Astrocyte (in vitro differentiated cells and primary cell): ENCODE measurements around the gene METTL27.

ENCODE experiments used
- CTCF ChIP-seq: IDR thresholded peaks from 2 replicates; pipeline ENCODE4 v1.5.1; 2011; ENCODE audit warnings: low read depth, mild to moderate bottlenecking, inconsistent platforms, low read length, moderate library complexity; ENCODE audit not compliant: insufficient read depth
- EZH2 ChIP-seq: IDR thresholded peaks from 2 replicates; pipeline ENCODE4 v1.6.1; 2012; ENCODE audit warnings: mild to moderate bottlenecking, low read length, inconsistent platforms; ENCODE audit not compliant: insufficient read depth

- no peak for TF ChIP-seq CTCF
- TF ChIP-seq EZH2, result no peak
Measured at GRCh38 chr7:73812996-73813395, 29.3 kb downstream of the METTL27 start.
